DND-41 (cell line): Measurements from ENCODE around the gene SLC15A5.

Experiments used
- ATAC-seq: fragments of 200-7000 bp; cut with Tn5 transposase; 3 replicates; pipeline ENCODE4 v1.9.1; 2021; ENCODE audit warnings: low read depth; ENCODE audit not compliant: insufficient read depth
- DNase-seq: peaks from one replicate; pipeline ENCODE4 v3.0.0-alpha.2; 2020
- H2AFZ ChIP-seq: 2 replicates; pipeline ENCODE4 v1.6.0; 2012; ENCODE audit warnings: low read depth, low read length
- H3K27ac ChIP-seq: 2 replicates; pipeline ENCODE4 v1.5.1; 2012; ENCODE audit warnings: low read length, inconsistent platforms
- H3K27me3 ChIP-seq: fragments of 200-600 bp; sonication (generic); 2 replicates; pipeline ENCODE4 v1.6.0; 2012; ENCODE audit warnings: low read length, mild to moderate bottlenecking, inconsistent platforms; ENCODE audit not compliant: insufficient read depth, poor library complexity
- H3K36me3 ChIP-seq: 2 replicates; pipeline ENCODE4 v1.5.1; 2012; ENCODE audit warnings: low read length, inconsistent platforms; ENCODE audit not compliant: insufficient read depth
- H3K4me1 ChIP-seq: 2 replicates; pipeline ENCODE4 v1.5.1; 2012; ENCODE audit warnings: mild to moderate bottlenecking, low read length; ENCODE audit not compliant: insufficient read depth
- H3K4me2 ChIP-seq: 2 replicates; pipeline ENCODE4 v1.6.0; 2012; ENCODE audit warnings: mild to moderate bottlenecking, moderate library complexity, low read length, inconsistent platforms; ENCODE audit not compliant: insufficient read depth
- H3K4me3 ChIP-seq, 2 experiments: fragments of 200-600 bp in 1 of 2; shearing (Covaris generic) in 1 of 2; 2 replicates each; pipeline ENCODE4 v1.5.1; 2012 to 2016; ENCODE audit warnings: inconsistent platforms in 2 of 2, low read length in 2 of 2, mild to moderate bottlenecking in 2 of 2, low read depth in 1 of 2, moderate library complexity in 1 of 2
- H3K79me2 ChIP-seq: 2 replicates; pipeline ENCODE4 v1.6.0; 2012; ENCODE audit warnings: low read length, inconsistent platforms; ENCODE audit not compliant: insufficient read depth
- H3K9ac ChIP-seq: 2 replicates; pipeline ENCODE4 v1.6.0; 2012; ENCODE audit warnings: low read depth, mild to moderate bottlenecking, inconsistent platforms, low read length, moderate library complexity
- H3K9me3 ChIP-seq: 2 replicates; pipeline ENCODE4 v1.5.1; 2012; ENCODE audit warnings: low read length, moderate library complexity, mild to moderate bottlenecking, inconsistent platforms; ENCODE audit not compliant: insufficient read depth, severe bottlenecking
- H4K20me1 ChIP-seq: 2 replicates; pipeline ENCODE4 v1.6.0; 2012; ENCODE audit warnings: low read length; ENCODE audit not compliant: insufficient read depth
- CTCF ChIP-seq: IDR thresholded peaks from 2 replicates; pipeline ENCODE4 v1.5.1; 2012; ENCODE audit warnings: borderline replicate concordance, low read length, moderate library complexity, mild to moderate bottlenecking; ENCODE audit not compliant: poor library complexity, severe bottlenecking; ENCODE audit errors: extremely low read depth
- EZH2 ChIP-seq: IDR thresholded peaks from 3 replicates; pipeline ENCODE4 v1.6.1; 2012; ENCODE audit warnings: borderline replicate concordance, low read depth, mild to moderate bottlenecking, moderate library complexity, low read length, inconsistent platforms; ENCODE audit not compliant: severe bottlenecking

Gene SLC15A5

DNA sequence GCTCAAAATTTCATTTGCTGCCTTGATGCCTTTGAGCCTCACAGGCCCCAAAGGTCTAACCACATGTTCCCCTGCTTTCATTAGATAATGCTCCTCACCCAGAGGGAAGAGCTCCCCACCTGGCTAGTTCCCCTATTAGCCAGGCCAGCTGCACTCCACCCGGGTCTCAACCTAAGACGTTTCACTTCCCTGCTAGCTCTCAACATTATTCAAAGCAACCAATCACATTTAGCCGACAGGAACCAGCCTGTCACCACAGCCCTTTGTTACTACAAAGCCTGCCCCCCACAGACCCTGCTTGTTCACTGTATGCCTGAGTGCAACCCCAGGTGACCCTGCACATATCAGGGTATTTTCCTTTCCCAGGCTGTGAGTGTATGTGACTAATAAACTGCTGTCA is 78.6 kb downstream of the SLC15A5 start:
- no peak overlapping the region for H3K4me2 ChIP-seq
- H3K4me3 ChIP-seq = no peak overlapping the region
- no peak overlapping the region for H3K9ac ChIP-seq
- no peaks in the 10 kb centered on the region for H4K20me1 ChIP-seq
- no peaks in the 10 kb centered on the region for H3K4me1 ChIP-seq
- no peaks in the 10 kb centered on the region for H3K36me3 ChIP-seq
- H3K79me2 ChIP-seq = no peaks in the 10 kb centered on the region
- H3K9me3 ChIP-seq = no peaks in the 10 kb centered on the region
- TF ChIP-seq EZH2 = no peak
- TF ChIP-seq CTCF = no peak
- H2AFZ ChIP-seq = no peak overlapping the region
- ATAC-seq (no peak), DNase-seq (no peak)
- no peaks in the 10 kb centered on the region for H3K27me3 ChIP-seq
- no peak overlapping the region for H3K27ac ChIP-seq

DNA sequence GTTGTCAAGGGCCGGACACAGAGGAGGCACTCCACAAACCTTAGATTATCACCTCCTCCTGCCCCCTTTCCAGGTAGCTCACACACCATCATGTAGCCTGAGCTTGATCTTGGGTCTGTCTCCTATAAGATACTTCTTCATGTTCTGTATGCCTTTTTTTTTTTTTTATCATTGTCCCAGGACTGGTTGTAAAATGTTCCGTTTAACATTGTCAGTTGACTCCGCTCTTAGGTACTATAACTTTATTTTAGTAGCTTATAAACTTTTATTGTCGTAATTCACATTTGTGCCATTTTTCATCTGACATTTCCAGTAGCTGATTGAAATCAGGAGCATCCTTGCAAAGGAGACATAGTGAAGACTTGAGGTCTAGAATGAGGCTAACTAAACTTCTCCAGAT is 79.9 kb downstream of the SLC15A5 start:
- no peak overlapping the region for H3K4me2 ChIP-seq
- H3K4me3 ChIP-seq = no peak overlapping the region
- ATAC-seq = no peak
- H3K79me2 ChIP-seq = no peaks in the 10 kb centered on the region
- no peaks in the 10 kb centered on the region for H3K27me3 ChIP-seq
- H2AFZ ChIP-seq = no peak overlapping the region
- no peaks in the 10 kb centered on the region for H3K4me1 ChIP-seq
- DNase-seq = no peak
- TF ChIP-seq EZH2 = no peak
- TF ChIP-seq CTCF = no peak
- H3K27ac ChIP-seq = no peak overlapping the region
- H3K9me3 ChIP-seq = no peaks in the 10 kb centered on the region
- H3K9ac ChIP-seq = no peak overlapping the region
- H4K20me1 ChIP-seq = no peaks in the 10 kb centered on the region
- H3K36me3 ChIP-seq = no peaks in the 10 kb centered on the region

- Histone ChIP-seq H3K4me2 (no peak overlapping the region), H3K4me1 (no peaks in the 10 kb centered on the region), H4K20me1 (no peaks in the 10 kb centered on the region), H3K79me2 (no peaks in the 10 kb centered on the region), H3K27me3 (no peaks in the 10 kb centered on the region), H2AFZ (no peak overlapping the region), H3K36me3 (no peaks in the 10 kb centered on the region), H3K9me3 (no peaks in the 10 kb centered on the region), H3K27ac (no peak overlapping the region), H3K9ac (no peak overlapping the region), H3K4me3 (no peak overlapping the region)
- DNase-seq (no peak), ATAC-seq (no peak)
- TF ChIP-seq CTCF = no peak
- TF ChIP-seq EZH2 = no peak
Measured at GRCh38 chr12:16189849-16190248, 87.6 kb downstream of the SLC15A5 start.

GRCh38 chr12:16187660-16188059 is 89.8 kb downstream of the SLC15A5 start:
- H3K9me3 ChIP-seq = no peaks in the 10 kb centered on the region
- H3K36me3 ChIP-seq = no peaks in the 10 kb centered on the region
- TF ChIP-seq EZH2 = no peak
- no peak for TF ChIP-seq CTCF
- no peak overlapping the region for H2AFZ ChIP-seq
- no peak overlapping the region for H3K4me3 ChIP-seq
- H3K79me2 ChIP-seq = no peaks in the 10 kb centered on the region
- DNase-seq (no peak), ATAC-seq (no peak)
- no peak overlapping the region for H3K9ac ChIP-seq
- H3K4me1 ChIP-seq = no peaks in the 10 kb centered on the region
- H3K27me3 ChIP-seq = no peaks in the 10 kb centered on the region
- H3K4me2 ChIP-seq = no peak overlapping the region
- H4K20me1 ChIP-seq = no peaks in the 10 kb centered on the region
- no peak overlapping the region for H3K27ac ChIP-seq
